Myocyte (in vitro differentiated cells): Measurements from ENCODE around the gene TOP1. TPM values are rescaled to one million over a fixed set of nuclear protein-coding genes. Genes with fewer than 3 reads are reported as not detected.

Source experiments
- DNase-seq: peaks from one replicate; pipeline ENCODE4 v3.0.0-alpha.2; 2012; ENCODE audit warnings: low read depth
- total RNA-seq: library from RNA; depleted of rRNA; stranded (reverse); fragments of >200 nt; gene quantifications from 2 replicates; pipeline ENCODE4 v1.2.3, GENCODE V29; 2014

Gene TOP1
- total RNA-seq, 1 donor from 2014 or later = 18.8 TPM

DNA sequence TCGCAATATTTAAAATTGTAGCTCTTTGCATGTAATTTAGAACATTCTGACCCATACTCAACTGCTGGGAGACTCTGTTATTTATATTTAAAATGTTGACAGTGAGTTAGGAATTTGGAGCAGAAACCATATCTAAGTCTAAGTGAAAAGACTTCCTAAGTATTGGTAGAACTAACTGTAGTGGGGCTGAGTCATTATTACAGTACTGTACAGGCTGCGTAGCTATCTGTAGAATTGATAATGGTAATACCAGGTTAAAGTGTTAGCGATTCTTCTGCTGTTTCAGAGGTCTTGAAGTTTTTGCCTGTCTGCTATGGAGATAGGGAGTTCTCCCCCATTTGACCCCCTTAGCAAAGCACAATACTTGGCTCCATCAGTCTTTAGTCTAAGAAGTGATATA is 3.6 kb downstream of the TOP1 start:
- DNase-seq = no peak

DNA sequence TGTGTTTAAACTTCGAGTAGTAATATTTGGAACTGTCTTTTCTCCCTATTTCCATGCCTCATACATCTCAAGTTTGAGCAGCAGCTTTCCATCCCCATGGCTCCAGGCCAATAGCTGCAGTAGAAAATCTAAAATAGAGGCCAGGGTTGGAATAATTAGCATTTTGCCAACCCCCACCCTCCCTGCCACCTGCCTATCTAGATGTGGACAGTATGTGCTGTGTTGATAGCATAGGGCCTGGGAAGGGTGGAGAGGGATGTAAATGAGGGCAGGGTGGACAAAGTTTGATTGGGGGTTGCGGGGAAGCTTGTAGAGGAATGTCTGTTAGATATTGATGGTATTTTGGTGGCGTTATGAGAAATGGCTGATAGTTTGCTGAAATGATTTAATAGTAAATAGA is 5.6 kb downstream of the TOP1 start:
- no peak for DNase-seq

DNA sequence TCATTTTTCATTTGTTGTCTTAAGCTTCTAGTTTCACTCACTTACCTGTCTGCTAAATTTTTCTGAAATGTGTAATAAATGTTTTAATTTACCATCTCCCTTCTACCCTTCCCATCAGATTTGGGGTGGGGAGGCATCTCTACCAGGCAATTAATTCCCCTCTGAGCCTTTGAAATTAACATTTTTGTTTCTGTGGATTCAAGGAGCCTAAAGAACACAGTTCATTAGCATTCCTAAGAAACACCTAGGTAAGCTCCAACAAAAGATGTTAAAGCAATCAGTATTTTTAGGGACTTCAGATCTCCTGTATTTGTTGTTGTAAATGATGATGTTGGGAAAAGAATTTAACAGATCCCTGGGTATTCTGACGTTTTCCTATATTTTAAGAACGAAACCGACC is 6.6 kb downstream of the TOP1 start:
- DNase-seq = no peak

DNA sequence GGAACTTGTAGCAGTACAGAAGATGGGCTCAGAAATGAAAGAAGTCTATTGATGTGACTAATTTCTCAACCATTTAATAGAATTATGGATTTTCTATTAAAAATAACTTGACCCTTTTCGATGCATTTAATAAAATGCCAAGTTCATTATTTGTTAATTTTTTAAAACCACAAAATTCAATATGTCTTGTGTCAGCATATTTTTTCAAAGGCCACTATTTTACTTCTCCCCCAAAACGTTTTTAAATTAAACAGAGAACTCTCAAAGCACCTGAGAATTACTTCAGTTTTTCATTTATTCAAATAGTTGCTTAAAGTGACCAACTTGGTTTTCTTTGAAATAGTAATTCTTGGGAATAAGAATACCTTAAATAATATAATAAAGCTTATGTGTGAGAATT is 8.6 kb downstream of the TOP1 start:
- DNase-seq = no peak

DNA sequence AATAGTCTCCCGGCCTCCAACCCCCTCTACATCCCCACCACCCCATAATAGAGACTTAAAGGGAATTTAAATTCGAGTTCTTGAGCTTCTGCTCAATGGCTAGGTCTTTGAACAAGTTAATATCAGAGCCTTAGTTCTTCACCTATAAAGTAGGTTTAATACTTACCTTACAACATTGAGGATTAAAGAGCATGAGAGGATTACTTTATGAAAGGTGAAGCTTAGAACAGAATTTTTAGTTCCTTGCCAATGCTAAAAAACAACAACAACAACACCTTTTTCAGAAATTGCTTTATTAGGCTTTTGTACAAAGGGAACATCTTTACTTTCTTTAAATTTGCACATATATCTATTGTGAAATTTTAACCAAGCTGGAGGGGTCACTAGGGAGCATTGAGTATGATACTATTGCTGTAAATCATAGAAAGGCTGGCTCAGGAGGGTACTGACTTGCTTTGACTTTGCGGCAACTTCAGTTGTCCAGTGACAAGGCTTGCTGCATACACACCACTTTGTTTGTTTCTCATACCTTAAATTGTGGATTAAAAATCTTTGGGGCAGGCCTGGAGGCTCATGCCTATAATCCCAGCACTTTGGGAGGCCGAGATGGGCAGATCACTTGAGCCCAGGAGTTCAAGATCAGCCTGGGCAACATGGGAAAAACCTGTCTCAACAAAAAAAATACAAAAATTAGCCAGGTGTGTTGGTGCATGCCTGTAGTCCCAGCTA is 9.7 kb downstream of the TOP1 start:
- no peak for DNase-seq

DNA sequence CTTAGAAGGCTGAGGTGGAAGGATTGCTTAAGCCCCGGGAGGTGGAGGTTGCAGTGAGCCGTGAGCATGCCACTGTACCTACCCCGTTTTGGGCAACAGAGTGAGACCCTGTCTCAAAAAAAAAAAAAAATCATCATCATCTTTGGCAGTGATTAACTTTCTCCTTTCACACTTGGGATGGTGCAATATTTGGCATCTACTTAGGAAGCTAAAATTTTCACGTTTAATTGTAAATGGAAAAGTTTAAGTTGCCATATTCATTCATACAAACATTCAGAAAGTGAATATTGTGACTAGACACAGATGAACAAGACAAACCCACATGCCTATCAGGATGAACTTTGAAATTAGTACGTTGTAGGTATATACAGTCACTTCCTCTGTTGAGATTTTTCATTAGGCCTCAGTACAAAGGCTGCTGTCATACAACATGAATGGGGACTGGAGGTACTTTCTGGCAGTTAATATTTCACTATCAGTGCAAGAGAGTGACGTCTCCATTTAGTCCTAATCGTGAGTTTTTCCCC is 10.3 kb downstream of the TOP1 start:
- no peak for DNase-seq

DNA sequence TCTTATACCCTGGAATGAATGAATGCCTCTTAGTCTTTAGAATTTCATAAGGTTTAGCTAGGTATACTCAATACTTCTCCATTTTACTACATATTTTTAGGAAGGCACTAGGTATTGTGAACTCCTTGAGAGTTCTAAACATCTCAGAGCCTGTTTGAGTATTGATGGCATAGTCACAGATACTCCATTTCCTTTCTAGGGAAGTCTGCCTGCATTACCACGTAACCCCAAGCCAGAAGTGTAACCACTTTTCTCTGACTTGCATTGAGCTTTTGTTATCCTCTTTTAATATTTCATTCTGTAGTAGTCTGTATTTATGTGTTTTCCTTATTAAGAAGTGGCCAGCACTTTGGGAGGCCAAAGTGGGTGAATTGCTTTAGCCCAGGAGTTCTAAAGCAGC is 12.2 kb downstream of the TOP1 start:
- no peak for DNase-seq

DNA sequence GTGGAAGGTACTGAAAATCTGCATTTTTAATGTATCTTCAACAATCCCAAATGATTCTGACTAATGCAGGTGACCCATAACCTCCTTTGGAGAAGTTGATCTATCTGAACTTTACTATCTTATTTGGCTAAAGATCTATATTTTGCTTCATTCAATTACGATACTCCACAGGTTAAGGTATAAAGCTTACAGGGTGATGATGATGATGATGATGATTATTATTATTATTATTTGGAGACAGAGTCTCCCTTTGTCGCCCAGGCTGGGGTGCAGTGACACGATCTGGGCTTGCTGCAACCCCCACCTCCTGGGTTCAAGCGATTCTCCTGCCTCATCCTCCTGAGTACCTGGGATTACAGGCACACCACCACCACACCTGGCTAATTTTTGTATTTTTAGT is 13.1 kb downstream of the TOP1 start:
- DNase-seq = no peak

DNA sequence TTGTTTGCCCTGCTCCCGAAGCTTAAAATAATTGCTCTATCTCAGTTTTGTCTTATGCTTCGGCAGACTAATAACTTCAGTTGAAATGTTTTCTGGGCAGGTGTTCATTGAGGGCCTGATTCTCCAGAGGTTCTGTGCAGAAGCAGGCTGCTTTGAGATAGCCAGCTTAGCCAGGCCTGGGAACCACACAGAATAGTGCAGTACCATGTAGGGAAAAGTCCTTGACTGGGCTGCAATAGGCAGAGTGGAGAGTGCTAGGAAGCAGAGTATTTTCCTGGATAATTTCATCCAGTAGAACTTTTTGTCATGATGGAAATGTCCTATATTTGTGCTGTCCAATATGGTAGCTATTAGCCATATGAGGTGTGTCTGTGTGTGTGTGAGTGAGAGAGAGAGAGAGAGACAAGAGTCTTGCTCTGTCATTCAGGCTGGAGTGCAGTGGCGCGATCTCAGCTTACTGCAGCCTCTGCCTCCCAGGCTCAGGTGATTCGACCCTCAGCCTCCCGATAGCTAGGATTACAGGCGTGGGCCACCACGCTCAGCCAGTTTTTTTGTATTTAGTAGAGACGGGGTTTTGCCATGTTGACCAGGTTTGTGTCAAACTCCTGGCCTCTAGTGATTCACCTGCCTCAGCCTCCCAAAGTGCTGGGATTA is 15.9 kb downstream of the TOP1 start:
- no peak for DNase-seq

DNA sequence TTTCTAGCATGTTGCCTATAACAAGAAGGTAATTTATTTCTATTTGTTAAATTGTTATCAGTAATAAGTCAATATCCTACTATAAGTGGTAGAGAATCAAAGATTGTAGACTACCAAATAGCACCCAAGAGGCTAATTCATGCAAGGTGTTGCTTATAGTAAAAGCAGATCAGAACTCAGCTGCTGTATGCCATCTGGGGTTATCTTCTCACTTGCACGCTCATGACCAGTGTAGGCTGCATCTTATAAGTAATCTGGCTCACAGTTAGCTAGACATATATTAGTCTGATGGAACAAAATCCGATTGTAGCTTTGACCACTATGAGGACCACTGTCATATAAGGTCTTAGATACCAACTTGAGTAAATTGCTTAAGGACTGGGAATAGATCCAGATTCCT is 17.0 kb downstream of the TOP1 start:
- no peak for DNase-seq

DNA sequence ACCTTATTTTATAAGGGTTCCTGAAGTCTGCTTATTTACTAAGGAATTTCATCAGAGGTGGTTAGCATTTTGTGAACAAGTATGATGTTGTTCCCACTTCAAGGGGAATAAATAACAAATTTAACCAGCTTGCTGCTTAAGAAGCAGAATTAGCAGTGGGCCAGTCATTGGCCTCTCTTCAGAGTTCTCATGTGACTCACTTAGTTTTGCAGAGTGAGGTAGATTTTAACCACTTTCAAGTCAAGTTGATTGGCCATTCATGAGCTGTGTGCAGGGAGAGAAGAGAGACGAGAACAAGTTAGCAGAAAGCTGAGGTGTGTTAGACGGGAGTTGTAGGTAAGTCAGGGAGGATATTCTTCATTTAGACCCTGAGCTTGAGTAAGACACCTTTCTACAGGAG is 18.1 kb downstream of the TOP1 start:
- no peak for DNase-seq

DNA sequence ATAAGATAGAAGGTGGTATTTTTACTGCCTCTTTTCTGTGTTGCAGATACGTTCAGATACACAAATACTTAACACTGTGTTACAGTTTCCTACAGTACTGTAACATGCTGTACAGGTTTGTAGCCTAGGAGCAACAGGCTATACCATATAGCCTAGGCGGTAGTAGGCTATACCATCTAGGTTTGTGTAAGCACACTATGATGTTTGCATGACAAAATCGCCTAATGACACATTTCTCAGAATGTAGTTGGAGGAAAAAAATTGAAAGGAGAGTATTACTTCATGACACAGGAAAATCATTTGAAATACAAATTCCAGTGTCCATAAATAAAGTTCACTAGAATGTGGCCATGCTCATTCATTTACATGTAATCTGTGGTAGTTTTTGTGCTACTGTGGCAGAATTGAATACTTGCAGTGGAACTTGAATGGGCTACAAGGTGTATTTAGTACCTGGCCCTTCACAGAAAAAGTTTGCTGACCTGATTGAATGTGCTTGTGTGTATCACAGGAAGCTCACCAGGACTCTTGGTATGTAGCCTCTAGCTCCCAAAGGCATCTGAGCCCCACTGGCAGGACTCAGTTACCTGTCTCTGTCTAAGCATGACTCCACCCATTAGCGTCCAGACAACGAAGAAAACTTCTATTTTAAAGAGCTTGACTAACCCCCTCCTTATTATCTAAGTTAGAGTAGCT is 18.8 kb downstream of the TOP1 start:
- no peak for DNase-seq

DNA sequence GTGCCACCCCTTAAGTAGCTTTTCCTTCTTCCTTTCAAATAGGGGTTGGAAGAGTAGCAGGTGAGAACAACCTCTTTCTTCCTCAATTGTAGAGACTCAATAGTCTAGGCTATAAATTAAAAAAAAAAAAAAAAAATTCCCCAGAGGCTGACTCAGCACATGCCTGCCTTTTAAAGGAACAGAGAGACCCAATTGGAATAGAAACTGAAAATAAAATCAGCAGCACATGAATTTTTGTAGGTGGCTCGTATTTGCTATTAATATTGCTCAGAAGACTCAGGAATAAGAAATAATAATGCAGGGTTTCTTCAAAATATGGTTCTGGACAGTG is 19.3 kb downstream of the TOP1 start:
- no peak for DNase-seq

DNA sequence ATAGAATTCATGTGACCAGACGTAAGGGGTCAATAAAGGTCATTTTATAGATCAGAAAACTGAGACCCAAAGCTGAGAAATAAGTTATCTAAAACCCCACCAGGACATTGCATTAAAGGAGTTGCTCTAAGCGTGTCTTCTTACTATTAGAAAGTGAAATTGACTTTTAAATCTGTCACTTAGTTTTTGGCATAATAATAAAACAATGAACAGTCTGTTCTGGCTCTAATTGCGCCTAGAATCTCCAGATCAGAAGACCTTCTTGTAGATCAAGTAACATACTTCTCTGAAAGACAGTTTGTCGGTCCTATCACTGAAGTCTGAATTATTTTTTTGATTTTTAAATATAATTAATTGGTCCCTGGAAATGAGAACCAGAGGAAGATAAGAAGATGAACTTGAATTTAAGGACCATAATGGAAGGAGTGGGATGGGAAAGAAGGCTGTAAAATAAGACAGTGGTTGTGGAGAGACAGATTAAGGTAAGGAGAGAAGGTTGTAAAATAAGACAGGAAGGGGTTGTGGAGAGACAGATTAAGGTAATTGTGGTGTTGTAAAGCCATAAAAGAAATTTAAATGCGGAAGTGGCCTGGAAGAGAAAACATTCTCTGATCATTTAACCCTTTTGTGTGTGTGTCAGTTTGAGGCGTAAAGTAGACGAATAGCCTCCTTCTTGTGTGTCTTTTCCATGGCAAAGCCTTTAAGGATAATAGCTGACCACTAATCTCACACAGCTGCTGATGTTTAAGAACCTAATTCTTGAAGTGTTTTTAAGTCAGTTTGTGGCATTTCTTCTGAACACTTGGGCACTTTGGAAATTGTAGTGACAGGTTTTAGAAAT is 20.1 kb downstream of the TOP1 start:
- no peak for DNase-seq

DNA sequence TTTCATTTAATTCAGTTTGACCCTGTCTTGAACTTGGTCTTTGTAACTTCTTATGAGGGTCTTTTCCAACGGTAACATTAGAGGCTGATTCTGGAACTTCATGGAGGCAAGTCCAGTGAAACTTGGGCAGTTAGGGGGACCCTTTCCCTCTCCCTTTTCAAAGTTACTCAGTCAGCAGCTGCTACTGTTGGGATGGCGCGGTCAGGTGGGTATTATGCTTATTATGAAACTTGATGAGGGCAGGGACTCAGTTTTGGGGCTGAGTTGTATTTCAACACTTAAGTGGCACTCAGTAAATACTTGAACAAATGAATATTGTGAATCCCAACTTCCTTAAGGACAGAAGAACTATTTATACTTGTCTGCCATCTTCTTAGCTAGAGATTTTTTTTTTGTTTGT is 20.8 kb downstream of the TOP1 start:
- DNase-seq = no peak

DNA sequence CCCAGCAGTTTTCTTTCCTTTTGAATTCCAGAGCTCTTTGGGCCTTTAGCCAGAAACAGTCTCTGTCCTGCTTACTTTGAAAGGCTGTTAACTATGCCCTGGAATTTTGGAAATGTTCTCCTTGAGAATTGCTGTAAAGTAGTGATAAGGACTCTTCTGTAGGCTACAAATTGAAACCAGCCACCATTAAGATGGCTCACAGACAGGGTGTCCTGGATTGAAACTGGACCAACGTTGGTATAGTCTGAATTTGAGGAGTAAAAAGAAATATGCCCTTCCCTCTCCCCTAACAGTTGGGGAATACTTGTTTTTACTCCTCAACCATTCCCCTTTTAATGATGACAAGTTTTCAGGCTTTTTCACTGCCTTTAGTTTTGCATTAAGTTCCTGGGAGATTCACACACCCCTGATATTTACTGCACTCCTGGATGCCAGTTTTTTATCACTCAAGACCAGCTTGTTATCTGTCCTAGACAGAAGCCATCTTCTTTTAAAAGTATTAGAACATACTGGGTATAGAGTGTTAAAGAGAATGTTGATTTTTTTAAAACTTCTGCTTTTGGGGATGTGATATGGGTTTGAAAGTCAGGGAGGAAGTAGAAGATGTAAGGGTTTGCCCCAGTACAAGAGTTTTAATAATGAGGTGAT is 21.9 kb downstream of the TOP1 start:
- no peak for DNase-seq

DNA sequence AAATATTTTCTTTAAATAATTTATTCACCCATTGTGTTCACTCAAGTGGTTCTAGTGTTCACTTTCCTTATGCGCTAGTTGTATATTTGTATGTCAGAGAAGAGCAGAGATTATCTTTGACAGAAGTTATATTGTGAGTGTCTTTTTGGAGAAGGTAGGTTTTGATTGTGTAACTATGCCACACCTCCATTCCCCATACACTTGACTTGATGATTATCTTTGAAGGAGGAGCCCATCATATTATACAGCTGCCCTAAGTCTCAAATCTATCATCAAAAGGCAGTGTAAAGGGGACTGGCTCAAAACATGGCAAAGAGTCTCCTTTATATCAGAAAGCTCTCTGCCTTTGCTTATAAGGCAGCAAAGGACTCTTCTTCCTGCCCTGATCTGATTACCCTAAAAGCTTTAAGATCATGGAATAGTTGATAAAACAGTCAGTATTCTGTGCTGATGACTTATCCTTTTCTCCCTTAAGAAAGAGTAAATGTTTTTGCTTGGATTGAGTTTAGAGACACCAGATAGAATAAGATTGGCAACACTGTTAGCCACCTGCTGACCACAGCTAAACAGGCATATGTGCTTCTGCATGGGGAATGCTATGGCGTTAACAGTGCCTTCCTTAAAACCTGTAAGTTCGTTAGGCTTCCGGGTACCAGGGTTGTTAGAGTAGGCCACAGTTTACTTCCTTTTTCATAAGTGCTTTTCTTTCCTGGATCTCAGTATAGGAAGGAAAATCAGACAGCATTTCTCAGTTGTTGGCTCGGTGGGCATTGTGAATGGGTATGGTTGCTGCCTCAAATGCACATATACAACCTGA is 22.6 kb downstream of the TOP1 start:
- no peak for DNase-seq

DNA sequence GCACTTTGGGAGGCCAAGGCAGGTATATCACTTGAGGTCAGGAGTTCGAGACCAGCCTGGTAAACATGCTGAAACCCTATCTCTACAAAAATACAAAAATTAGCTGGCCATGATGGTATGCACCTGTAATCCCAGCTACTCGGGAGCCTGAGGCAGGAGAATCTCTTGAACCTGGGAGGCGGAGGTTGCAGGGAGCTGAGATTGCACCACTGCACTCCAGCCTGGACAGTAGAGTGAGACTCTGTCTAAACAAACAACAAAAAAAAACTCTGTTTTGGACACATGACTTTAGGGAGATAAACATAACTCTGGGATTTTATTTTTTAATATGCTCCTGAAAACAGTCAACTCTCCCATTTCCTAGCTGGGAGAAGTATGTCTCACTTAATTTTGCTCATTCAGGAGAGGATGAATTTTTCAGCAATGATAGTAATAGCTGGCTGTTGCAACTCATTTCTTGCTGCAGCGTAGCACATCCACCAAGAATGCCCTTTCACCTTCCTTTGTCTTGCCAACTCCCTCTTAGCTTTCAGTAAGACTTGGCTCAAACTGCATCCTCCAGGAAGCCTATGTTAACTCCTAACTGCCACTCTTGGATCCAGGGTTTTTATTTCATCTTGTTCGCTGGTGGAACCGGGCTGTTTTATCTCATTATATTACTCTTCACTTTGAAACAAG is 24.3 kb downstream of the TOP1 start:
- no peak for DNase-seq

DNA sequence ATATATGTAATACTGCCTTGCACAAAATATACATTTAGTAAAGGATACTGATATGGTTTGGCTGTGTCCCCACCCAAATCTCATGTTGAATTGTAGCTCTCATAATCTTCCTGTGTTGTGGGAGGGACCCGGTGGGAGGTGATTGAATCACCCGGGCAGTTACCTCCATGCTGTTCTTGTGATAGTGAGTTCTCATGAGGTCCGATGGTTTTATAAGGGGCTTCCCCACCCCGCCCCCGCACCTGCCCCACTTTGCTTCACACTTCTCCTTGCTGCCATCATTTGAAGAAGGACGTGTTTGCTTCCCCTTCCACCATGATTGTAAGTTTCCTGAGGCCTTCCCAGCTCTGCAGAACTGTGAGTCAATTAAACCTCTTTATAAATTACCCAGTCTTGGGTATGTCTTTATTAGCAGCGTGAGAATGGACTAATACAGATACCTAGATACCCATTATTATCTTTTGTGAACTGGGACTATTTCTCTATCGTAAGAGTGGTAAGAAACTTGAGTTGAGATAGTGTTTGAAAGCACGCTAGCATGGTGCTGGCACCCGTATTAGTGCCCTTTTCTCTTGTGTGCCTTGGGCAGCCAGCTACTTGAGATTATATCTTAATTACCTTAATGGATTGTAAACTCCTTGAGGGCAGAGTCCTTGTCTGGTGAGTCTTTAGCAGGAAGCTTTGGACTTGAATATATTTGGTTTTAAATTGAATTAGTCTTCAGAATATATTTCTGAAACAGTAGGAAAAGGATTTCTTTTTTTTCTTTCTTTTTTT is 25.6 kb downstream of the TOP1 start:
- DNase-seq = no peak
